T-cell (primary cell): ENCODE data around the gene NIPAL3. TPM values are rescaled to one million over a fixed set of nuclear protein-coding genes. Genes with fewer than 3 reads are reported as not detected.

Experiments used
- ATAC-seq, 4 experiments: fragments of 200-7000 bp in 3 of 4; fragments of 150-1000 bp in 1 of 4; cut with Tn5 transposase; replicated peaks in 1 of 4; 1 replicate in 3 of 4; 2 replicates in 1 of 4; pipeline ENCODE4 v1.10.0; 2021; ENCODE audit warnings: moderate library complexity in 3 of 4, mild to moderate bottlenecking in 2 of 4, moderate number of reproducible peaks in 1 of 4
- CTCF ChIA-PET, 2 donors: fragments of 300-600 bp; sonication (Branson Sonifier 250); formaldehyde crosslinking; loops; one replicate each; lab custom pipeline; 2022; ENCODE audit warnings: antibody characterized with exemption in 2 of 2; lab: Charles Lee
- POLR2A ChIA-PET, 2 donors: fragments of 300-600 bp; sonication (Branson Sonifier 250); formaldehyde crosslinking; loops; one replicate each; lab custom pipeline; 2022; ENCODE audit warnings: antibody characterized with exemption in 2 of 2; lab: Charles Lee
- DNase-seq, 35 experiments: peaks; one replicate each; pipeline versions ENCODE4 v3.0.0 to v3.0.0-alpha.2; 2013 to 2023
- H3K27ac ChIP-seq: one replicate; pipeline ENCODE4 v1.5.1; 2013; ENCODE audit warnings: low read length
- H3K27me3 ChIP-seq, 2 experiments: replicated peaks in 1 of 2; 1 replicate in 1 of 2; 2 replicates in 1 of 2; pipeline versions ENCODE4 v1.6.1 to v1.7.0; 2013; ENCODE audit warnings: low read length in 1 of 2, mixed read lengths in 1 of 2; ENCODE audit not compliant: control insufficient read depth in 2 of 2, insufficient read depth in 2 of 2; ENCODE audit errors: extremely low read depth in 1 of 2
- H3K36me3 ChIP-seq, 2 donors: 1 replicate in 1 of 2; 2 replicates in 1 of 2; pipeline versions ENCODE4 v1.6.1 to v1.7.0; 2013; ENCODE audit warnings: low read length in 1 of 2; ENCODE audit not compliant: control insufficient read depth in 2 of 2, insufficient read depth in 1 of 2; ENCODE audit errors: extremely low read depth in 1 of 2
- H3K4me1 ChIP-seq, 2 experiments: 1 replicate in 1 of 2; 2 replicates in 1 of 2; pipeline versions ENCODE4 v1.6.1 to v1.7.0; 2013; ENCODE audit warnings: low read length in 2 of 2, mixed read lengths in 1 of 2; ENCODE audit not compliant: insufficient read depth in 2 of 2, control insufficient read depth in 1 of 2; ENCODE audit errors: extremely low read depth in 1 of 2
- H3K4me3 ChIP-seq, 2 donors: 1 replicate in 1 of 2; 2 replicates in 1 of 2; pipeline versions ENCODE4 v1.5.1 to v1.7.0; 2013; ENCODE audit warnings: mild to moderate bottlenecking in 2 of 2, low read length in 1 of 2, moderate library complexity in 1 of 2; ENCODE audit not compliant: control insufficient read depth in 1 of 2; ENCODE audit errors: extremely low read depth in 1 of 2
- H3K9me3 ChIP-seq: 2 replicates; pipeline ENCODE4 v1.7.0; 2013
- H3K27ac Mint-ChIP-seq, 2 donors: one replicate each; pipeline ENCODE4 v1.8.0; 2020 to 2021; ENCODE audit warnings: mild to moderate bottlenecking in 2 of 2, mixed read lengths in 2 of 2
- H3K27me3 Mint-ChIP-seq, 2 donors: one replicate each; pipeline ENCODE4 v1.8.0; 2021 to 2022; ENCODE audit warnings: mixed read lengths in 2 of 2
- H3K36me3 Mint-ChIP-seq: one replicate; pipeline ENCODE4 v1.8.0; 2021; ENCODE audit warnings: mixed read lengths
- H3K4me1 Mint-ChIP-seq, 3 donors: one replicate each; pipeline ENCODE4 v1.8.0; 2020 to 2022; ENCODE audit warnings: mixed read lengths in 3 of 3, mild to moderate bottlenecking in 1 of 3
- H3K4me3 Mint-ChIP-seq, 3 donors: one replicate each; pipeline ENCODE4 v1.8.0; 2020 to 2022; ENCODE audit warnings: mild to moderate bottlenecking in 3 of 3, mixed read lengths in 3 of 3, moderate library complexity in 3 of 3
- H3K9me3 Mint-ChIP-seq, 3 donors: one replicate each; pipeline ENCODE4 v1.8.0; 2020 to 2022; ENCODE audit warnings: mixed read lengths in 3 of 3
- WGBS: methylation state at CpG from one replicate; pipeline ENCODE4 v1.1.5; 2013; ENCODE audit warnings: missing lambda C conversion rate; ENCODE audit not compliant: insufficient coverage; 5-methylcytosine and 5-hydroxymethylcytosine counted together
- total RNA-seq, 35 experiments: library from RNA in 6 of 35; stranded (reverse) in 6 of 35; fragments of 120-200 nt in 1 of 35; gene quantifications; one replicate each; pipeline versions ENCODE4 v1.2.1 to v1.2.4 and lab custom pipeline; 2013 to 2026

The NIPAL3 gene
- total RNA-seq, 5 donors from 2014 or later (not counting 1 experiment from before 2014, with no cell fraction given): 49.0 to 71.4 (median 59.7) TPM

DNA sequence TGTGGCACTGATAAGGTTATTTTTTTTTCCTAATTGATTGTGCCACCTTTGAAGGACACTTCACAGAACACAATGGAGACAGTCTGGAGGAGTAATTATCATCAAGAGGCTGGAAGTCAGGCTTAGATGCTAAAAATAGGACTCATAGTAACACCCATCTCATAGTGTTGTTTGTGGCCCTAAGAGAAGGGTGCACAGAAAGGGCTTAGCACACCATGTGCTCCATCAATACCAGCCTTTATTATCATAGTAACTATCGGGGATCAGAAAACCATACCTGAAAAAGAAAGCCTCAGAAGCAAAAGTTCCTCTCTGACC, 11.9 kb downstream of the NIPAL3 start:
- Mint-ChIP-seq H3K36me3 (peaks cover 67% of the 10 kb centered on the region), H3K27ac (no peak overlapping the region), H3K9me3 (no peaks in the 10 kb centered on the region), H3K4me1 (peaks cover 68 to 77% (median 70%) of the 10 kb centered on the region in 3 donors), H3K27me3 (no peaks in the 10 kb centered on the region), H3K4me3 (no peak overlapping the region)
- Histone ChIP-seq H3K36me3 (peaks cover 0 to 64% of the 10 kb centered on the region in 2 donors), H3K4me3 (no peak overlapping the region), H3K27me3 (no peaks in the 10 kb centered on the region), H3K27ac (no peak overlapping the region), H3K9me3 (no peaks in the 10 kb centered on the region), H3K4me1 (peaks cover 0 to 12% of the 10 kb centered on the region in 2 experiments)
- DNase-seq (no peak), ATAC-seq (no peak)
- 100% methylated on average over 1 of the region's 1 CpG for WGBS
- ChIA-PET POLR2A (no interaction called here), CTCF (interaction anchor here in 1 of 2 donors (0.7 kb wide), 1 partner anchor 97 kb away, joined by 3 read pairs; no protein-coding TSS in a partner anchor)

DNA sequence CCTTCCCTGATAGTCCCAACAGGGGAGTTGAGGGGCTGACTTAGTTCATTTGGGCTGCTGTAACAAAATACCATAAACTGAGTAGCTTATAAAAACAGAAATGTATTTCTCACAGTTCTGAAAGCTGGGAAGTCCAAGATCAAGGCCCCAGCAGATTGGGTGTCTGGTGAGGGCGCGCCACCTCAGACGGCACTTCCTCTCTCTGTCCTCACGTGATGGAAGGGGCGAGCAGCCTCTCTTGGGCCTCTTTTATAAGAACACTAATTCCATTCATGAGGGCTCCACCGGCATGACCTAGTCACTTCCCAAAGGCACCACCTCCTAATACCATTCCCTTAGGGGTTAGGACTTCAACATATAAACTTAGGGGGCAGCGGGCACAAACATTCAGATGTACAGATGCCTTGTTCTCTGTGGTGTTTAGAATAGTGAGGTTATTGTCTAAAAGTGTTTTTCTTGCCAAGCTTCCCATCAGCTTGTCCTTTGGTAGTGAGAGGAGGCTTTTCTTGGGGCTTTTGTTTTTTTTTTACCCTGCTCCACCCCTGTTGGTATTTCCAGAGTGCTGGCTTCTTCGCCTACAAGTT, 20.3 kb downstream of the NIPAL3 start:
- Mint-ChIP-seq H3K4me3 (no peak overlapping the region), H3K4me1 (peaks cover 39 to 70% (median 41%) of the 10 kb centered on the region in 3 donors), H3K27me3 (no peaks in the 10 kb centered on the region), H3K9me3 (no peaks in the 10 kb centered on the region), H3K36me3 (peaks cover 43% of the 10 kb centered on the region), H3K27ac (peak overlapping the region in 1 of 2 donors; percentile 64)
- peaks cover 0 to 11% of the 10 kb centered on the region in 2 experiments for H3K4me1 ChIP-seq
- DNase-seq (peak in 4 of 35 experiments; percentile 4 to 13 (median 9)), ATAC-seq (peak in 2 of 4 experiments; percentile 38 to 40)
- H3K27ac ChIP-seq: no peak overlapping the region
- no peaks in the 10 kb centered on the region for H3K27me3 ChIP-seq
- H3K9me3 ChIP-seq: no peaks in the 10 kb centered on the region
- H3K4me3 ChIP-seq: no peak overlapping the region
- ChIA-PET POLR2A (interaction anchor here in 1 of 2 donors (0.7 kb wide), 1 partner anchor 95 kb away, joined by 3 read pairs; no protein-coding TSS in a partner anchor), CTCF (interaction anchor here in 1 of 2 donors (1.5 kb wide), 1 partner anchor 21 kb away, joined by 4 read pairs; the partner anchor contains the start of gene NIPAL3)
- peaks cover under 1 to 52% of the 10 kb centered on the region in 2 donors for H3K36me3 ChIP-seq
- WGBS: no CpG with 5 or more reads among the region's 8 CpGs

DNA sequence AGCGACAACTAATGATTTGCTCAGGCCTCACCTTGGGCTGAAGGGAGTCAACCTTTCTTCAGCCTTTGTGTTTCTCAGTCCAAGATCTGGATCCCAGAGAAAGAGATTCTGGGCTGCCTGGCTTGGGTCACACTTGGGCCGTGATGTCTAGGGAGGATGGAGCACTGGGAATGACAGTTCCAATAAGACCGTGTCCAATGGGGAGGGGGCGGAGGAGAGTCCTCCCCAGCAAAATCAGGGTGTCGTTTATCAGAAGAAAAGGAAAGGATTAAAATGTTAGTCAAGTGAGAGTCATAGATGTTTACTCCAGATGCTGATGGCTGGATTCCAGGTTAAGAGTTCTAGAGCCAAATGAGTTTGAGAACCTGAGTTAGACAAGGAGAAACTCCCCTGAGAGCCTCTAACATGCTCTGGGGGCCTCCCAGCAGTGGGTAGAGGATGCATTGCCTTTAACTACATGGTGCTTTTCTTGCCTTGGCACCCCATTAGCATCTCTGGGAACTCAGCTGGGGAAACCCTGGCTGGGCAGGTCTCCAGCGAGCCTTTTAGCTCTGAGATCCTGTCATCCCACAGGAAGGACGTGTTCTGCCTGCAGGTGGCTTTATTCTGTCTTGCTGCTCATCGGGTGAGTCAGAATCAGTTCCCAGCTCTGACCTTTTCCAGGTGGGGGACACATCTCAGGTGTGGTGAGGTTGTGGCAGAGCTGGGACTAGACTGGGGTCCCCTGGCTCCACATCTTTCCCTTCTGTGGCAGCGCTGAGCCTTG, 22.2 kb downstream of the NIPAL3 start:
- ATAC-seq (no peak), DNase-seq (no peak)
- Histone ChIP-seq H3K4me3 (no peak overlapping the region), H3K36me3 (peaks cover 7 to 56% of the 10 kb centered on the region in 2 donors), H3K4me1 (peaks cover 0 to 9% of the 10 kb centered on the region in 2 experiments), H3K9me3 (no peaks in the 10 kb centered on the region), H3K27me3 (no peaks in the 10 kb centered on the region), H3K27ac (no peak overlapping the region)
- ChIA-PET CTCF (no interaction called here), POLR2A (no interaction called here)
- Mint-ChIP-seq H3K27ac (no peak overlapping the region), H3K4me3 (no peak overlapping the region), H3K27me3 (no peaks in the 10 kb centered on the region), H3K4me1 (peaks cover 33 to 59% (median 37%) of the 10 kb centered on the region in 3 donors), H3K9me3 (no peaks in the 10 kb centered on the region), H3K36me3 (peaks cover 37% of the 10 kb centered on the region)
- 91% methylated on average over 6 of the region's 9 CpGs for WGBS

DNA sequence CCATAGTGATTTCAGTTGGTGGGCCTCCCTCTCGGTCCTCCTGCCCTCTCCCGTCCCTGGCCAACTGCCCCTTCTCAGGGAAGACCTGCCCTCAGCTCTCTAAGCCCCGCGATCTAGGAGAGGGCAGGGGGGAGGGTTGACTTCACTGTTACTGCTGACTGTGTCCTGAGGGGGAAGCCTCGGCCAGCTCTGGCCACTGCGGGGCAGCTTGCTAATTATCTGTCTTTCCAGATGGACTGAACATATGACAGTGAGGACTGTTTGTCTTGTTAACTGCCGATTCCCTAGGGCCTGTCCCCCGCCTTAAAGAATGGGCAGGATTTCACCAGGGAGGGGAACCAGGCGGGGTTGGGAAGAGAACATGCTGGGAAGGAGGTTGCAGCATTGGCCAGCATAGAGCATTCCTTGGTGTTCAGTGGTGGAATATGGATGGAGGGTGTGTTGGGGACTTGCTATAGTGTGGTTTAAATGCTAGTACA, 22.9 kb downstream of the NIPAL3 start:
- no peak for DNase-seq
- Histone ChIP-seq H3K4me3 (no peak overlapping the region), H3K27me3 (no peaks in the 10 kb centered on the region), H3K4me1 (peaks cover 0 to 9% of the 10 kb centered on the region in 2 experiments), H3K9me3 (no peaks in the 10 kb centered on the region), H3K36me3 (peaks cover 10 to 56% of the 10 kb centered on the region in 2 donors), H3K27ac (no peak overlapping the region)
- H3K27ac Mint-ChIP-seq: peak overlapping the region in 1 of 2 donors; percentile 46
- no peaks in the 10 kb centered on the region for H3K9me3 Mint-ChIP-seq
- ChIA-PET CTCF (no interaction called here), POLR2A (no interaction called here)
- H3K4me3 Mint-ChIP-seq: no peak overlapping the region
- H3K36me3 Mint-ChIP-seq: peaks cover 31% of the 10 kb centered on the region
- whole genome bisulfite sequencing: 96% methylated on average over 6 of the region's 9 CpGs
- H3K27me3 Mint-ChIP-seq: no peaks in the 10 kb centered on the region
- ATAC-seq: no peak
- H3K4me1 Mint-ChIP-seq: peaks cover 27 to 52% (median 34%) of the 10 kb centered on the region in 3 donors

DNA sequence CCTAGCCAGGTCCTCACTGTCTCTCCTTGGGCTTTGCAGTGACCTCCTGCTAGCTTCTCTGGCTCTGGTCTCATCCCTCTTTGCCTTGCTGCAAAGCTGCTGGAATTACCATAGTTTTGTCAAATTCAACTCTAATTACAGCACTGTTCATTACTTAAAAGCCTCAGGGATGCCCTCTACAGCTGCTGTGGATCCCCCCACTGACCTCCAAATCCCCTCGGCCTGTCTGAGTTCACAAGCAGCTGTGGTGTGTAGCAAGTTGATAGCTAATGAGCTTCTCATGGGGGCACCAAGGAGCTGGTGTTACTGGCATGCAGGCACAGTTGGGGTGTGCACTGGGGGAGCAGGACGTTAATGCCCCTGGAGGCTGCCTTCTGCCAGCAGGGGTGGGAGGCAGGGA, 24.8 kb downstream of the NIPAL3 start:
- Mint-ChIP-seq H3K4me1 (peaks cover 14 to 35% (median 20%) of the 10 kb centered on the region in 3 donors), H3K27ac (peak overlapping the region; percentile 48 to 49)
- CTCF ChIA-PET: no interaction called here

DNA sequence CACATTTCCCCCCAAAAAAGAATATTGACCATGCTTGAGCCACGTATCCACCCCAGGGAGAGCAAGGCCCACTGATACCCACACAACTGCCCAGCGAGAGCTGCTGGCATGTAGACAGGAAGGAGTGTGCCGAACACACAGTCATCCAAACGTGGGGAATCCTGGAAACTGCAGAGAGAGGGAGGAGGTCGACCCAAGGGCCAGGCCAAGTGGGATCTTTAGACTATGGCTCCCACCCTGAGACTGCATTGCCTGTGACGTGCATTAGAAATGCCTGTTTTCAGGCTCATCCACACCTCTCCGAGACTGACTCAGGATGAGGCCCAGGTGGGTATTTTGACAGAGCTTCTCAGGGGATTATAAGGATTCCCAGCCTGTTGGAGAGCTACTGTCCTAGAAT, 25.9 kb downstream of the NIPAL3 start:
- Histone ChIP-seq H3K9me3 (no peaks in the 10 kb centered on the region), H3K27me3 (no peaks in the 10 kb centered on the region), H3K36me3 (peaks cover 15 to 73% of the 10 kb centered on the region in 2 donors), H3K4me3 (no peak overlapping the region), H3K4me1 (peaks cover 0 to 6% of the 10 kb centered on the region in 2 experiments), H3K27ac (no peak overlapping the region)
- Mint-ChIP-seq H3K4me3 (no peak overlapping the region), H3K36me3 (peaks cover 40% of the 10 kb centered on the region), H3K9me3 (no peaks in the 10 kb centered on the region), H3K27me3 (no peaks in the 10 kb centered on the region), H3K4me1 (peaks cover 9 to 25% (median 14%) of the 10 kb centered on the region in 3 donors), H3K27ac (peak overlapping the region in 1 of 2 donors; percentile 0)
- ChIA-PET POLR2A (no interaction called here), CTCF (no interaction called here)
- DNase-seq (no peak), ATAC-seq (no peak)
- WGBS: 88% methylated on average over 3 of the region's 7 CpGs

More for the DNA sequence above, 24.8 kb downstream of the NIPAL3 start:
- no peak overlapping the region for H3K4me3 ChIP-seq
- H3K27me3 ChIP-seq: no peaks in the 10 kb centered on the region
- WGBS: 100% methylated on average over 1 of the region's 2 CpGs
- no peaks in the 10 kb centered on the region for H3K9me3 ChIP-seq
- no peaks in the 10 kb centered on the region for H3K9me3 Mint-ChIP-seq
- H3K27ac ChIP-seq: no peak overlapping the region
- H3K4me3 Mint-ChIP-seq: no peak overlapping the region
- POLR2A ChIA-PET: interaction anchor here in 1 of 2 donors (0.6 kb wide), 1 partner anchor 118 kb away, joined by 3 read pairs; no protein-coding TSS in a partner anchor
- no peaks in the 10 kb centered on the region for H3K27me3 Mint-ChIP-seq
- ATAC-seq: no peak
- peaks cover 31% of the 10 kb centered on the region for H3K36me3 Mint-ChIP-seq
- H3K36me3 ChIP-seq: peaks cover 15 to 71% of the 10 kb centered on the region in 2 donors
- no peak for DNase-seq
- peaks cover 0 to 9% of the 10 kb centered on the region in 2 experiments for H3K4me1 ChIP-seq
